Panc1 (cell line): ENCODE data around the gene RGS10.
"Not testable (repeated sequence)": the region's sequence is repeated elsewhere in the genome, so short reads cannot be mapped to it uniquely, and the experiment has no call there.

ENCODE experiments used
- POLR2AphosphoS5 ChIP-seq: IDR thresholded peaks from 2 replicates; pipeline ENCODE4 v1.6.1; 2012; ENCODE audit warnings: mild to moderate bottlenecking, low read depth, low read length, moderate library complexity
- SIN3A ChIP-seq: IDR thresholded peaks from 2 replicates; pipeline ENCODE4 v1.6.1; 2012; ENCODE audit warnings: low read depth, mild to moderate bottlenecking, low read length, moderate library complexity, borderline replicate concordance; ENCODE audit not compliant: insufficient read depth
- TF ChIP-seq, protein P1 (sequence below): fragments of 450-650 bp; IDR thresholded peaks from 2 replicates; pipeline ENCODE4 v1.5.1; 2017; ENCODE audit warnings: mild to moderate bottlenecking

DNA sequence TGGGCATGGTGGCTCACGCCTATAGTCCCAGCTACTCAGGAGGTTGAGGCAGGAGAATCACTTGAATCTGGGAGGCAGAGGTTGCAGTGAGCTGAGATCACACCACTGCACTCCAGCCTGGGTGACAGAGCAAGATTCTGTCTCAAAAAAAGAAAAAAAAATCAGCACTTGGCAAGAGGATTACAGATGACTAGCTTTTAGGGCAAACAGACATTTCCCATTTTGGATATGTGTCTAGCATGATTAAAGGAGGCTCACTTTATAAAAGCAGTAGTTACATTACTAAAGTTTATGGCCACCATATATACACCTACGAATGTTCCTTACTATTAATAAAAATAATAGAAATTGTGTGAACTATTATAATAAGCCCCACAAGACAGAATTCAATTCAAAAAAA lies 13.6 kb upstream of the RGS10 start:
- TF ChIP-seq, protein P1, sequence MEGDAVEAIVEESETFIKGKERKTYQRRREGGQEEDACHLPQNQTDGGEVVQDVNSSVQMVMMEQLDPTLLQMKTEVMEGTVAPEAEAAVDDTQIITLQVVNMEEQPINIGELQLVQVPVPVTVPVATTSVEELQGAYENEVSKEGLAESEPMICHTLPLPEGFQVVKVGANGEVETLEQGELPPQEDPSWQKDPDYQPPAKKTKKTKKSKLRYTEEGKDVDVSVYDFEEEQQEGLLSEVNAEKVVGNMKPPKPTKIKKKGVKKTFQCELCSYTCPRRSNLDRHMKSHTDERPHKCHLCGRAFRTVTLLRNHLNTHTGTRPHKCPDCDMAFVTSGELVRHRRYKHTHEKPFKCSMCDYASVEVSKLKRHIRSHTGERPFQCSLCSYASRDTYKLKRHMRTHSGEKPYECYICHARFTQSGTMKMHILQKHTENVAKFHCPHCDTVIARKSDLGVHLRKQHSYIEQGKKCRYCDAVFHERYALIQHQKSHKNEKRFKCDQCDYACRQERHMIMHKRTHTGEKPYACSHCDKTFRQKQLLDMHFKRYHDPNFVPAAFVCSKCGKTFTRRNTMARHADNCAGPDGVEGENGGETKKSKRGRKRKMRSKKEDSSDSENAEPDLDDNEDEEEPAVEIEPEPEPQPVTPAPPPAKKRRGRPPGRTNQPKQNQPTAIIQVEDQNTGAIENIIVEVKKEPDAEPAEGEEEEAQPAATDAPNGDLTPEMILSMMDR, result not testable (repeated sequence)
- TF ChIP-seq POLR2AphosphoS5, SIN3A: not testable (repeated sequence)
